ENCODE measurements around the gene MIPEP. TPM values are rescaled to one million over a fixed set of nuclear protein-coding genes. Genes with fewer than 3 reads are reported as not detected.

The MIPEP gene
- total RNA-seq, 1 experiment from 2014 or later = 25.4 TPM

DNA sequence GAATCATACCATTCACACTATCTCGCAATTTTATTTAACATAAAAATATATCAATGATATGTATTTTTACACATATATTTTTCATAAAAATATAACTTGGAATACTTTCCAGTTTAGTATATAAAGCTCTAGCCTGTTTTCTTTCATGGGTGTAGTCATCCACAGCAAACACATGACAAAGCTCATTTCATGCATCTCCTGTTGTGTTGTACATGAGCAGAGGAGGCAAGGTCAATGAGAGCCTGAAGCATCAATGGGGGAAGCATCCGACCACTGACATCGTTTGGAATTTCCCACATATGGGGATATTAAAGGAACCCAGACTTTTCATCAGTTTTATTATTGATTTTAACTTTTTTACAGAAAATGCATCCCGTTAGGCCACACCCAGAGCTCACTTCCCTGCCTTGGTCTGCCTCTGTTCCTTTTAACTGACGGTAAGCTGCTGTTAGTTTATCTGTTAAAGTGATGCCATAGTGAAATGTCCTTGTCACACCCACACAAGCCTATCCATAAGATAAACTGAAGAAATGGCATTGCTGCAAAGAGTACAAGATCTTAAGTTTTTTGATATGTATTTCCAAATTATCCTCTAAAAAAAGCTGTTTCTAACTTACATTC lies 44.0 kb downstream of the MIPEP start:
- no TSS peak for BruUV-seq (replicated peaks)
- no peaks in the 10 kb centered on the region for H3K27me3 ChIP-seq (replicated peaks; ENCODE audit: insufficient read depth, low read depth, low read length, poor library complexity)
- CTCF ChIA-PET = no interaction called here

GRCh38 chr13:23844132-23844531 lies 45.1 kb downstream of the MIPEP start:
- CTCF ChIA-PET = no interaction called here
- TF ChIP-seq CTCF (conservative IDR thresholded peaks at IDR 0.05; ENCODE audit: low read depth, low read length) = no peak
- no peak for TF ChIP-seq EZH2 (IDR thresholded peaks at IDR 0.05; ENCODE audit: borderline replicate concordance, low read depth, low read length, poor library complexity, severe bottlenecking)
- Histone ChIP-seq H3K36me3 (ENCODE audit: insufficient read depth, low read length, poor library complexity, severe bottlenecking) (no peaks in the 10 kb centered on the region), H3K9me3 (ENCODE audit: low read depth, low read length, poor library complexity, severe bottlenecking) (no peaks in the 10 kb centered on the region), H3K27me3 (replicated peaks; ENCODE audit: insufficient read depth, low read depth, low read length, poor library complexity) (no peaks in the 10 kb centered on the region), H3K27ac (ENCODE audit: low read depth, low read length, poor library complexity, severe bottlenecking) (no peak overlapping the region), H3K4me3 (ENCODE audit: low read depth, low read length, poor library complexity, severe bottlenecking) (no peak overlapping the region), H3K4me1 (ENCODE audit: insufficient read depth, low read length, poor library complexity, severe bottlenecking) (no peaks in the 10 kb centered on the region)
- intact Hi-C loops (cut with micrococcal nuclease; ENCODE audit: unreplicated experiment) = no loop called here
- BruUV-seq (replicated peaks) = no TSS peak
- DNase-seq (ENCODE audit: low spot score) = no peak
- POLR2A ChIA-PET (ENCODE audit: low non-redundant PET) = no interaction called here

More for the DNA sequence above, 44.0 kb downstream of the MIPEP start:
- Histone ChIP-seq H3K4me1 (ENCODE audit: insufficient read depth, low read length, poor library complexity, severe bottlenecking) (no peaks in the 10 kb centered on the region), H3K9me3 (ENCODE audit: low read depth, low read length, poor library complexity, severe bottlenecking) (no peaks in the 10 kb centered on the region), H3K27ac (ENCODE audit: low read depth, low read length, poor library complexity, severe bottlenecking) (no peak overlapping the region), H3K4me3 (ENCODE audit: low read depth, low read length, poor library complexity, severe bottlenecking) (no peak overlapping the region), H3K36me3 (ENCODE audit: insufficient read depth, low read length, poor library complexity, severe bottlenecking) (no peaks in the 10 kb centered on the region)
- no peak for DNase-seq (ENCODE audit: low spot score)
- POLR2A ChIA-PET (ENCODE audit: low non-redundant PET) = no interaction called here
- no peak for TF ChIP-seq EZH2 (IDR thresholded peaks at IDR 0.05; ENCODE audit: borderline replicate concordance, low read depth, low read length, poor library complexity, severe bottlenecking)
- no peak for TF ChIP-seq CTCF (conservative IDR thresholded peaks at IDR 0.05; ENCODE audit: low read depth, low read length)
- intact Hi-C loops (cut with micrococcal nuclease; ENCODE audit: unreplicated experiment) = no loop called here

- no peak for TF ChIP-seq CTCF (conservative IDR thresholded peaks at IDR 0.05; ENCODE audit: low read depth, low read length)
- TF ChIP-seq EZH2 (IDR thresholded peaks at IDR 0.05; ENCODE audit: borderline replicate concordance, low read depth, low read length, poor library complexity, severe bottlenecking) = no peak
- POLR2A ChIA-PET (ENCODE audit: low non-redundant PET) = no interaction called here
- Histone ChIP-seq H3K9me3 (ENCODE audit: low read depth, low read length, poor library complexity, severe bottlenecking) (no peaks in the 10 kb centered on the region), H3K4me1 (ENCODE audit: insufficient read depth, low read length, poor library complexity, severe bottlenecking) (no peaks in the 10 kb centered on the region), H3K36me3 (ENCODE audit: insufficient read depth, low read length, poor library complexity, severe bottlenecking) (no peaks in the 10 kb centered on the region), H3K27me3 (replicated peaks; ENCODE audit: insufficient read depth, low read depth, low read length, poor library complexity) (no peaks in the 10 kb centered on the region), H3K27ac (ENCODE audit: low read depth, low read length, poor library complexity, severe bottlenecking) (no peak overlapping the region), H3K4me3 (ENCODE audit: low read depth, low read length, poor library complexity, severe bottlenecking) (no peak overlapping the region)
- intact Hi-C loops (cut with micrococcal nuclease; ENCODE audit: unreplicated experiment) = no loop called here
- no peak for DNase-seq (ENCODE audit: low spot score)
- CTCF ChIA-PET = no interaction called here
- BruUV-seq (replicated peaks) = no TSS peak
Observed at GRCh38 chr13:23843436-23843835, 45.8 kb downstream of the MIPEP start.
